H4 (cell line): ENCODE results near the gene LAMB4. TPM values are rescaled to one million over a fixed set of nuclear protein-coding genes. Genes with fewer than 3 reads are reported as not detected.

Experiments
- DNase-seq: peaks from one replicate; pipeline ENCODE4 v3.0.0-alpha.2; 2015; ENCODE audit warnings: low spot score
- total RNA-seq: library from RNA; depleted of rRNA; stranded (reverse); fragments of >200 nt; shearing (Covaris generic); gene quantifications from 2 replicates; pipeline ENCODE4 v1.2.3, GENCODE V29; 2014

Gene LAMB4
- total RNA-seq, 1 experiment from 2014 or later, result 3.2 TPM

DNA sequence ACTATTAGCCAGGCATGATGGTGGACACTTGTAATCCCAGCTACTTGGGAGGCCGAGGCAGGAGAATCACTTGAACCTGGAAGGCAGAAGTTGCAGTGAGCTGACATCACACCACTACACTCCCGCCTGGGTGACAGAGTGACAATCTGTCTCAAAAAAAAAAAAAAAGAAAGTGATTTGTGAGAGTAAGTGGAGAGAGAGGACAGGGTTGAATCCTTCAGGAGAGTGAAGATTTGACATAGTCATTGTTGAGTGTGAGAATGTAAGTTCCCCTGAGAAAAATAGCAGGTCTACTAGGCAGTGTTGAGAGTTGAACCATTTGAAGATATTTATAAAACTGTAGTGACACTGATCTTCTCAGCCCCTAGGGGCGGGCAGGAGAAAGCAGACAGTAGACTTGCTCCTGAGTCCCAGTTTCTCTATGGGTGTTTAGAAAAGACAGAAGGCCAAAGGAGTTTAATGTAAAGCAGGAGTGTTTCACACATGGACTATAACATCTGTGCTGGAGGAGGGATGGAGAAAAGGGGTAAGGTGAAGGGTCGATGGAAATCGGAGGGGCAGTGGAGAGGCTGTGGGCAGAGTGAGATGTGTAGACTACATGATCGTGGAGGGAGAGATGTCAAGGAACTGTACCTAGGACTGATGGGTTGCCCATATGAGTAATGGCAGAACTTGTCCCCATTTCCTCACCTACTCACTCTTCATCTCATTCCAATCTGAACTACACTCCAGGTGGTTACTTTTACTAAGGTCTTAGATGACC is 13.7 kb upstream of the LAMB4 start:
- no peak for DNase-seq

DNA sequence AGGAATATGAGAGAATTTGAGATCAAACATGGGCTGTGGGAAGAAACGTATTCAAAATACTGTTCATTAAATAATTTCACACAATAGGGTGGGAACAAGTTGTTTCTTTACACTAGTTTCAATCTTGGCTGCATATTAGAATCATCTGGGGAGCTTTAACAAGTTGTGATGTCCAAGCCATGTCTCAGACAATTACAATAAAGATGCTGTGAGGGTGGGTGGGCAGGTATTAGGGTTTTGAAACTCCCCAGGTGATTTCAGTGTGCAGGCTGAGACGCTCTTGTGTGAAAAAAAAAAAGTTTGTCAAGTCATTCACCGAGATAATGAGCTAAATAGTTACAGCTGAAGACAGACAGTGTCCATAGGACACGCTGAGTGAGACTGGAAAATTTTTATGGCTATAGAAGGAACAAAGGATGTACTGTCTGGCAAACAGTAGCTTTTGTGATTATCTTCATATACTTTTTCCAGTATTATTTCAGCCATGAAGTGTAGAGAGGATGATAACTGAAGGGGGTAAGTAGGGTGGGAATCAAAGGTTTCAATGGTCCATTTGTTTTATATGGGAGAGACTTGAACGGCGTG is 12.6 kb upstream of the LAMB4 start:
- DNase-seq, result no peak

DNA sequence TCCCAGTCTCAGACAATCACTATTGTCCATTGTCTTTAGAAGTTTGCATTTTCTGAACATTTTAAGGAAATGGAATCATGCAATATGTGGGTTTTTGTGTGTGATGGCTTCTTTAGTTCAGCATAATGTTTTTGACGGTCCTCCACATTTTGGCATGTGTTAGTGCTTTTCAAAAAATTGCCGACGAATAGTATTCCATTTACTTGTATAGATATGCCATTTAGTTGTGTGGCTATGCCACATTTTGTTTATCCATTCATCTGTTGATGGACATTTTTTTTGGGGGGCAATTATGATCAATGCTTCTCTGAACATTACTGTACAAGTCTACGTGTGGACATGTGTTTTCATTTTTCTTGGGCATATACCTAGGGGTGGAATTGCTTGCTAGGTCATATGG is 12.0 kb upstream of the LAMB4 start:
- no peak for DNase-seq

DNA sequence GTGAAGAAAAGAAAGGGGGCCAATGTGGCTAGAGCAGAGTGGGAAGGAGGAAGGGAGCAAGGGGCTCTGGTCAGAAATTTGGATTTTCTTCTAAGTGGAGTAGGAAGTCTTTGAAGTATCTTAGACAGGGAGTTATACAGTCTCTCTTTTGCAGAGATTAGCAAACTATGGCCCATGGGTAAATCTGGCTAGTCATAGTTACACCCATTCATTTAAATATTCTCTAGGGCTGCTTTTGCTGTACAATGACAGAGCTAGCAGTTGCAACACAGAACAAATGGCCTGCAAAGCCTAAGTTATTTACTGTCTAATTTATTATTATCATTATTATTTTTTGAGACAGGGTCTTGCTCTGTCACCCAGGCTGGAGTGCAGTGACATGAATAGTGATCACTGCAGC is 10.5 kb upstream of the LAMB4 start:
- DNase-seq, result no peak

DNA sequence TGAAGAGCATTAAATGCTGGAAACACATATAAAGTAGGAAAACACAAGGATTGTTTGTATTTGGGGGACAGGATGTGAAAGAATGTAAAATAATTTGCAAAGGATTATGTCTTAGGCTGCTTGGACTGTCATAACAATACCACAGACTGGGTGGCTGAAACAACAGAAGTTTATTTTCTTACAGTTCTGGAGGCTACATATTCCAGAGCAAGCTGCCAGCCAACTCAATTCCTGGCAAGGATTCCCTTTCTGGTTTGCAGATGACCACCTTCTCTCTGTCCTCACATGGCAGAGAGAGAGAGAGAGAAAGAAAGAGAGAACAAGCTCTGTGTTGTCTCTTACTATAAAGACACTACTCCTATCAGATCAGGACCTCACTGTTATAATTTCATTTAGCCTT is 8.8 kb upstream of the LAMB4 start:
- no peak for DNase-seq

DNA sequence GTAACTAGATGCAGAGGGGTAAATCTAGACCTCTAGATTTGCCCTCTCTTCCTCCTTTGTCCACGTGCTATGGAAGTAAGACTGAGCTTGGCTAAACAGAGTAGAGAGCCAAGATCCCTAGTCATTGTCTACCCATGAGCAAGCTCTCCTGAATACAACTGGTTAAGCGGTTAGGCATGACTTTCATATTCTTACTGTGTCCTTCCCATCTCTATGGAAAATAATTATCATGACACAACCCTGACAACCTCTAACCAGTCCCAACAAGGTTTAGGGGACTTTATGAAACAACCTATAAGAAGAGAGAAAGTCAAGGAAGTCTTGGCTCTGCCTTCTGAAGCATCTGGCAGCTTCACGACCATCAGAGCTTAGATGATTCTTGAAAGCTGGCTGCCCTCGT is 7.8 kb upstream of the LAMB4 start:
- DNase-seq, result no peak

DNA sequence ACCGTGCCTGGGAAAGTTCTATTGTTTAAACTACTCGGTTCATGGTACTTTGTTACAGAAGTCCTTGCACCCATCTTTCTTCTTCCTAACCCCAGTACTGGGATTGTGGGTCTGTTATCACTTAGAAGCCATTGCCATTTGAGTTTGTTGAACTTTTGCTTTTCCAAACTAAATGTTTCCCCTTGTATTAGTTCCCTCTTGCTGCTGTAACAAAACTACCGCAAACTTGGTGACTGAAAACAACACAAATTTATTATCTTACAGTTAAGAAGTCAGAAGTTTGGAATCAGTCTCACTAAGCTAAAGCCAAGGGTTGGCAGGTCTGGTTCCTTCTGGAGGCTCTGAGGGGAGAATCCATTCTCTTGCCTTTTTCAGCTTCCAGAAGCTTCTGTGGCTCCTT is 6.9 kb upstream of the LAMB4 start:
- DNase-seq, result no peak

DNA sequence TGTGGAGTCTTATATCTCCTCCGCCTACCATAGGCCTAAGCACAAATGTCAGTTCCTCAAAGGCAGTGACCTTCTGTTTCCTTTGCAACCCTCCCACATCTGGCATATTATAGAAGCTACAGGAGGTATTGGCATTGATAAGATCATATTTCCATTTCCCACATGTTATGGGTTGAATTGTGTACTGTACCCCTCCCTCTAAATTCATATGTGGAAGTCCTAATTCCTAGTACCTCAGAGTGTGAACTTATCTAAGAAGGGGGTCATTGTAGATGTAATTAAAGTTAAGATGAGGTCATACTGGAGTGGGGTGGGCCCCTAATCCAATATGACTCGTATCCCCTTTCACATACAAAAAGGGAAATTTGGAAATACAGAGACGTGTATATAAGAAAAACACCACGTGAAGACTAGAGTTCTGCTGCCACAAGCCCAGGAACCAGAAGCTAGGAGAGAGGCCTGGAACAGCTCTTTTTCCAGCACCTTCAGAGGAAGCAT is 6.1 kb upstream of the LAMB4 start:
- no peak for DNase-seq

DNA sequence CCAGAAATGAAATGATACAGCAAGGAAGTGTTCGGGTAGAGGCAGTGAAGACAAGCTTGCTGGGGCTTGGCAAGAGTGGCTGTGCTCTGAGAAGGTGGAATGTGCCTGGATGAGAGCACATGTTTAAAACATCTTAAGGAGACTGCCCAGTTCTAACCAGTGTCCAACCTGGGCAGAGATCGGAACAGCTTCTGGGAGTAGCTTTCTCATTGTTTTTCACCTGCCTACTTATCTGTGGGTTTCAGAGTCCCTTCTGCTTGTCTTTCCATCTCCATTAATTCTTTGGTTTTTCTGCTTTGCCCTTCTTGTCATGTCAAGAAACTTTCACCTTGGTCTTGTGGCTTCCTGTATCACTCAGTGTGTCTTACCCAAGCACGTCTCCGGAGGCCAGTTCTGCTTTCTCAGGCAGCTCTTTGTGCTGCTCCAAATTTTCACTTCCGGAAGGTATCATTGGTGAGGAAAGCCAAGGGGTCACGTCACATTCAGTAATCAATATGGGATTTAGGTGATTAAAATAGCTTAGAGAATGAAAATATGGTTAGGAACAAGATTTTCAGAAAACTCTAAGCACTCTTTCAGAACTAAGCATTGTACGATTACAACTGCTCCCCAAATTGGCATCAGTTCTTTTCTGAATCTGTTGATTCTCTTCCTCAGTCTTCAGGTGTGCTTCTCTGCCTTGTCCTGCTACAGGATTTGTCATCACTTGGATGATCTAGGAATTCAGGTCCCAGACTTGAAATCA is 5.5 kb upstream of the LAMB4 start:
- no peak for DNase-seq

DNA sequence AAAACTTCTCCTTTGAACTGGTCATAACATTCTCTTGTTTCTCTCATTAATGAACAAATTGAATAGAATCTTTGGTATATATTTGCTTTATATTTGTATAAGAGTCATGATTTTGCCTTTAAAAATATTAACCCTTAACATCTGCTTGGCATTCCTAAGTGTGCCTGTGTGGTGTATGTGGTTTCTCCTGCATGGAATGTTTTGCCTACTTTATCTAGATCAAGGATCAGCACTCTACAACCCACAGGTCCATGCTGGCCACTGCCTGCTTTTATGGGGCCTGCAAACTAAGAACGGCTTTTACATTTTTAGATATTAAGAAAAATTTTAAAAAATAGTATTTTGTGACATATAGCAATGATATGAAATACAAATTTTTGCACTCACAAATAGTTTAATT is 4.3 kb upstream of the LAMB4 start:
- DNase-seq, result no peak

DNA sequence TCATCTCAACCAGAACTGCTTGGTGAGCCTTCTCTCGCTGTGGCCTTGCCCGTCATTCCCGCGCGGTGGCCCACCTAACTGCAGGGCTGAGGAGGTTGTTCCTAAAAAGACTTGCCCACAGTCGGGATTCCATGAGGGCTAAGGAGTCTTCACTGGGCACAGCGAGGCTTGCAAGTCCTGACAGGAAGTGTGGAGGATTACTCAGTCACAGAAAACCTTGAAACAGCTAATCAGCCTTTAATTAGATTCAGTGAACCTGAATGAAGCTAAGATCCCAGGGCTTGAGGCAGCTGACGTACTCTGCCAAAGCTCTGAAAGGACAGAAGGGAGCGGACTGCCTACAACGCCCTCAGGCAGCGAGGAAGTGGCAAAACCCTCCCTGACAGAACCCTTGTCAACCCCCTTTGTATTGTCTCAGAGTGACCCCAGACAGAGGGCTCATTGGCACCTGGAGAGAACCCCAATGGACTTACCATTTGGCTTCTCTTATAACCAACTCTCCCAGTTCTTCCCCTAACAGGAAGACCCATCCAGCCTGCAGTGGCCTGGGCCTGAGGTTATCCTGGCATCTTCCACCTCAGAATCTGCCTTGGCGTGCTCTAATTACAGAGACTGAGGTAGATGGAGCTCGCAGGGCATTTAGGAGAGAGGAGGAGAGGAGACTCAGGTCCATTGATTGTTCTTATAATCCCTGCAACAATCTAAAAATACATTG is 2.5 kb upstream of the LAMB4 start:
- DNase-seq, result no peak

DNA sequence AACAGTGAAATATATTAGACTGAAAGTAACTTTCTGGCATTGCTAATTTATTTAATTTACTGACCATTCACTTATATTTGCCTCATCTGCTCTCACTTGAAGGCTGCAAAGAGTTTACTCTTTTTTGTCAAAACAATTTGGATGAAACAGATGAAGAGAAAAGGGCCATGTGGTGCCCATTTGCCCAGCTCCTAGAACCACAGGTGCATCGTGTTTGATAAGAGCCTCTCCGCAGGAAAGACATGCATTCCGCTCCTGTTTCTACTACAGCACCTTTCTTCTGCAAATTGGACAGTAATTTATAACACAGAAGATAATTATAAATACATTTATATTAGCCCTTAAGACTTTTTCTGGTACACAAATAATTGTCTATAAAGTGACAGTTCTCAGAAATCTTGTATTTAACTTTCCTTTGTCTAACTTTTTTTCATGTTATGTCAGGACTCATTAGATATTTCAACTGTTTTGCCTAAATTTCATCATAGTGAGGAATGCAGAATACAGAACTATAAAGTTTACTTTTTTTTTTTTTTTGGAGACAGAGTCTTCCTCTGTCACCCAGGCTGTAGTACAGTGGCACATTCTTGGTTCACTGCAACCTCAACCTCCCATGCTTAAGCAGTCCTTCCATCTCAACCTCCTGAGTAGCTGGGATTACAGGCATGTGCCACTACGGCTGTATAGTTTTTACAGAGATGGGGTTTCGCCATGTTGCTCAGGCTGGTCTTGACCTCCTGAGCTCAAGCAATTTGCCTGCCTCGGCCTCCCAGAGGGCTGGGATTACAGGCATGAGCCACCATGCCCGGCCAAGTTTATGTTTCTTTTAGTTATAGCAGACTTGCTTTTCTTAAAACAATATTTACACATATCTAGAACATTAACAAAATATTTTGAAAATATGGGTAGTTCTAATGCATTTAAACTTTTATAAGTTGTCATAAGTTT is 869 bp downstream of the LAMB4 start:
- DNase-seq, result no peak

DNA sequence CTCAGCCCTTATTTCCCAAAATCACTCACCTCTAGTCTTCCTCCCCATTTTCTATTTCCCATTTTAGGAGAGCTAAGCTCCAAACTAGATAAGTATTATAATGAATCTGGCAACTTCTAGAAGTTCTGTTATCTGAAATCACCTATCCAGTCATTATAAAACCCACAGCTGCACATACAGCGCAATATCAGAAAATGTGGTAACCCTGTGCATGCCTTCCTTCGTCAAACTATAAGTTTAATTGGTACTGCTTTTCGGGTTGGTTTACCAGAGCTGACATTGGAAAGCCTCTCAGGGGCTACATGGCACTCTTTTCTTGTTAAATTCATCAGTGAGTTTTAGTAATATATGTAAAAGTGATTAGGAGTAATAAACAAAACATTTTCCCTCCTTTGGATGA is 1.6 kb downstream of the LAMB4 start:
- no peak for DNase-seq

DNA sequence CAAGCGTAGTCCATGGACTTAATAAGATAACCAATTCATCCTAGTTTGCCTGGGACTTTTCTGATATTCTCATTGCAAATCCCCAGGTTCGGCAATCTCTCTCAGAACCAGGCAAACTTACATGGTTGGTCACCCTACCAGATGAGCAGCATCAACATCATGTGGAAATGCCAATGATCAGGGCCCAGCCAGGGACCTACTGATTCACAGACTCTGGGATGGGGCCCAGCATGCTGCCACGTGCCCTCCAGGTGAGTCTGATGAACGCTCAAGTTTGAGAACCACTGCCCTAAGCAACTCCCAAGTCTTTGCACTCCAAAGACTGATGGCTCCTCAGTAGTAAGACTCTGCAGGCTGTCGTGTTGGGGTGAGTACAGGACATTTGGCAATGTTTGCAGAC is 2.7 kb downstream of the LAMB4 start:
- no peak for DNase-seq

DNA sequence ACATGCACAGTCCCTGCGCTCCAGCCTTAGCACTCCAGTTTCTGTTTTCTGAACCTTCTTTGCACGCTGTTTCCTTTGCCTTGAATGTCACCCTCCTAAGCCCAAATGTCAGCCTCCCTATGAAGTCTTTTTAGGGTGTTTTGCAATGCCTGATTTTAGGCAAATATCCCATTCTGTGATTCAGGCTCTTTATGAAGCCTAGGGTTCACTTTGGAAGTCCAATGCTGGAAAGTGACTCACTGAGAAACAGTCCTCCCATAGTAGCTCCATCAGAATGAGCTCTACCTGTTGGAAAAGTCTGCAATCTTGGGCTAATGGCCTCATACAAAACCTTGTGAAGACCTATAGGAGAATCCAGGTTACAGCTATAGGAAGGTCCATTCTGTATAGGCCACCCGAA is 5.3 kb downstream of the LAMB4 start:
- no peak for DNase-seq

DNA sequence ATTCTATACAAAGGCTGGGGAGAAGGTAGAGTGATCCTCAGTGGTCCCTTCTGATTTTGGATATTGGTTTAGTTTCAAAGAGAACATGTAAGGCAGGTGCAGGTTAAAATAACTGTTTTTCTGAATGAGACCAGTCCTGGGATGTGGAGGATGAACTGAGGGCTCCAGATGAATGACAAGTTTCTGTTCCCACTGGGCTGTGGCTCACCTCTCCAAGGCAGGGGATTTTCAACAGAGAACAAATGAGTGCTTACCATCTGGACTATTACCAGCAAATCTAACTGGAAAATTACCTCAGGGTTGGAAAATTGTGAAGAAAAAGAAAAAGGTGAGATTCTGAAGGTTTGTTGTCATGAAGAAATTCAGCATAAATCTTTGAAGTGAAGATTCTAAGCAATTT is 8.0 kb downstream of the LAMB4 start:
- DNase-seq, result no peak

DNA sequence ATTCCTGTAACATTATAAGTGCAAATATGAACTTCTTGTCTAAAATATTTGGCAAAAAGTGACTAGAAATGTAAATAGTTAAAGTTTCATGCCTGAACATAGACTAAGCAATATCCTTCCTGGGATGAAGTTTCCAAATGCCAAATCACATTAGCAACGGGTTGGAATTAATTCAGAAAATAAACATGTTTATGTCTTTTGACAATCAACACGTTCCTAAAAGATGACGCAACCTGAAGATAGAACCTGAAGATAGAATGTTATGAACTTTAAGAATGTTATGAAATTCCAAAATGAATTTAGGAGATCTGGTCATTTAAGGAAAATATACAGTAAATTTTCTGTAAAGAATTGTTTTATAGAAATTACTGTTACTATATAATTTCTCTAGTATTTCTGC is 9.2 kb downstream of the LAMB4 start:
- no peak for DNase-seq

DNA sequence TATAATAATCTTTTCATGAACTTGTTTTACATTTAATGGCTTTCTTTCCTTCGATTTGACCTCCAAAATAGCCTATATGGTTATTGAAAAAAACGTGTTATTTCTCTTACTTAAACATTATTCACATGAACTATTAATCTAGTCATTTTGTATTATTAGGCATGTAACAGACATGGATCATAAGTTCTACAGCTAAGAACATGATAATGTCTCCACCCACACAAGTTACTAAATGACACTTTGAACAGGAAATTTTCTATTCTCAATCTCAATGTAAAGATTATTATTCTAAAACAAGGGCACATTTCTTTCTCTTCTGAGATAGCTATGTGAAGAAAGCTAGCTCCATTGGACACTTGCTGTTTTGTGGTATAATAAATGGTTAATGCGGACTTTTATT is 10.0 kb downstream of the LAMB4 start:
- DNase-seq, result no peak

DNA sequence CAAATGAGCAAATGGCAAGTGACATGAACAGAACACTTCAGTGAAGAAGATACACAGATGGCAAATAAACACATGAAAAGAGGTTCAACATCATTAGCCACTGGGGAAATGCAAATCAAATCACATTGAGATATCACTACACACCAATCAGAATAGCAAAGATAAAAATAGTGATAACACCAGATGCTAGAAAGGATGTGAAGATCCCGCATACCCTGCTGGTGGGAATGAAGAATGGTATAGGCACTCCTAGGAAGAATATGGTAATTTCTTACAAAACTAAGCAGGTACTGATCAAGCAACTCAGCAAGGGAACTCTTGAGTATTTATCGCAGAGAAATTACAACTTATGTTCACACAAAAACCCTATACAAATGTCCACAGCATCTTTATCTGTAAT is 11.2 kb downstream of the LAMB4 start:
- no peak for DNase-seq

DNA sequence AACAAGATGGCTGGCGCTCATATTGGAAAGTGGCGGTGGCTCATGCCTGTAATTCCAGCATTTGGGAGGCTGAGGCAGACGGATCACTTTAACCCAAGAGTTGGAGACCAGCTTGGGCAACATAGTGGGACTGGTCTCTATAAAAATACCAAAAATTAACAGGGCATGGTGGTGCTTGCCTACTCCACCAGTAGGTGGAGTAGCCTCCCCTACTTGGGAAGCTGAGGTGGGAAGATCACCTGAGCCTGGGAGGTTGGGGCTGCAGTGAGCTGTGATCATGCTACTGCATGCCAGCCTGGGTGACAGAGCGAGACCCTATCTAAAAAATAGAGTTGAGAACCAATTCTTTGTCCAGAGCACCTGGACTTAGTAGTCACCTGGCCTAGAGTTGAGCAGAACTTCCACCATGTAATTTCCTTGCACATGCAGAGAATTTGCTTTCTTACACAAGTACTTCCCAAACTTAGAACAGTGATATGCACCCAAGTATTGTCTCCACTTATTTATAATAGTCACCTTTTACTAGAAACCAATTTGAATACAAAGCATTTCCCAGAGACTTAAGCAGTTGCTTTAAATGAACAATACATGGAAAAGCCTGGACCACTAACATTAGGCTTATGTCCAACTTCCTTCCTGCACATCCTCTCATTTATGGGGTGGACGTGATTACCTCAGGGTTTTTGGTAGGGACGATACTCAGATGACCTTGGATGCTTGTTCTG is 15.9 kb downstream of the LAMB4 start:
- DNase-seq, result peak; percentile 24

DNA sequence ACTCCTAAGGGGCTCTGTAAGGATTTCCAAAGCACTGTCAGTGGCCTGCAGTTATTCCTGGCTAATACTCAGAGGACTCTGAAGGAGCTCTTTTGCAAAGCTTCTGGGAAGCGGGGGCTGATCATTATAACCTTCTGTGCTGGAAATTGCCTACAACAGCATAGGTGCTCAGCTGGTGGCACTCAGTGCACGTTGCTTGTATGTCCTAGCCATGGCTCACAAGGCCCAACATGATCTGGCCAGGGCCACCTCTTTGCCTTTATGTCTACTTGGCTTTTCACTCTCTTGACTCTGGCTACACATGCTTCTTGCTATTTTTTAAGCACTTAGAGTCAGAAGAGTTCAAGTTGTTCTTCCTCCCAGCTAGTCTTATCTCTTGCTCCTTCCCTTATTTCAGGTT is 17.5 kb downstream of the LAMB4 start:
- no peak for DNase-seq
